ENCODE results near the gene SLC43A1. TPM values are rescaled to one million over a fixed set of nuclear protein-coding genes. Genes with fewer than 3 reads are reported as not detected.

Gene SLC43A1
- total RNA-seq, 4 donors from 2014 or later = 9.8 to 25.1 (median 18.3) TPM

- TF ChIP-seq CTCF (IDR thresholded peaks at IDR 0.05; ENCODE audit: low read depth) = no peak
These were observed 30.1 kb downstream of the SLC43A1 start for GRCh38 chr11:57485217-57485990.

- no peak for TF ChIP-seq CTCF (IDR thresholded peaks at IDR 0.05; ENCODE audit: low read depth)
These were observed 31.3 kb downstream of the SLC43A1 start for GRCh38 chr11:57484141-57484710.

GRCh38 chr11:57483562-57483918, 32.0 kb downstream of the SLC43A1 start:
- no peak for TF ChIP-seq CTCF (IDR thresholded peaks at IDR 0.05; ENCODE audit: low read depth)

GRCh38 chr11:57482782-57483561, 32.5 kb downstream of the SLC43A1 start:
- no peak for TF ChIP-seq CTCF (IDR thresholded peaks at IDR 0.05; ENCODE audit: low read depth)

- no peak for TF ChIP-seq CTCF (IDR thresholded peaks at IDR 0.05; ENCODE audit: low read depth)
These were observed 33.4 kb downstream of the SLC43A1 start for GRCh38 chr11:57481915-57482781.

GRCh38 chr11:57481315-57481714, 34.2 kb downstream of the SLC43A1 start:
- no peak for TF ChIP-seq CTCF (IDR thresholded peaks at IDR 0.05; ENCODE audit: low read depth)

Data from subcutaneous adipose tissue (tissue), 4 donors.